ENCODE results near the gene HOXA7.

HOXA7 gene

DNA sequence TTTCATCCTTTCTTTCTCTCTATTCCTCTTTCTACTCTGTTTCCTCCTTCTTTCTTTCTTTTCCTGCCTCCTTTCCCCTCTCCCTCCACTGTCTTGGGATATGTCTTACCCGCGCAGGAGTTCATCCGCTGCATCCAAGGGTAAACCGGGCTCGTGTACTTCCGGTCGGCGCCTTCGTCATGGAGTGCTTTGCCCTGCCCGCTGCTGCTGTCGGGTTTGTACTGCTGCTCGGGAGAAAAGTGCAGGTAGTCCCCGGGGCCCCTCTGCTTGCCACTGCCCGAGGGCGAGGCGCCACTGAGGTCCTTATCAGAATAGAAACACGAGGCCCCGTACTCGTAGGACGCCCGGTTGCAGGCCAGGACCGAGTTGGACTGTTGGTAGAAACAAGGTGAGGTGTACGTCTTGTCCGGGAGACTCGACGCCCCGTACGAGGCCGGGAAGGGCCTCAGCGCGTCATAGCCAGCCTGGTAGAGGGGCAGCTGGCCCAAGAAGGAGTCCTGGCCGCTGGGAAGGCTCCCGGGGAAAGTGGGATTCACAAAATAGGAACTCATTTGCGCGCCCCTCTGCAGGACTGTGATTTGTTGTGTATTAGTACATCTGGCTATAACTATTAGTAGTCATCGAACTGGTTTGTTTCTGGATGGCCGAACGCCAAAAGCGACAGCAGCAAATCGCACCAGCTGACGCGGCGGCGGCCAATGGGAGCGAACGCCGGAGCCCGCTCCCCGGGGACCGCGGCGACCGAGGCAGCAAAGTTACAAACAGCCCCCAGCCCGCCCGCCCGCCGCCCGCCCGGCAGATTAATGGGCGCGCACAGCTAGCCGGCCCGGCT is 9.1 kb downstream of the HOXA7 start, which contains the start of gene HOXA6:
Gene HOXA6, minus strand, starts transcription at position 576 of the 832 bp plus-strand sequence. Its CDS starts 25 bp downstream, at position 551.
- no peak for DNase-seq (ENCODE audit: low spot score)

GRCh38 chr7:27146491-27147198 is 9.8 kb downstream of the HOXA7 start:
- no peak for DNase-seq (ENCODE audit: low spot score)

DNA sequence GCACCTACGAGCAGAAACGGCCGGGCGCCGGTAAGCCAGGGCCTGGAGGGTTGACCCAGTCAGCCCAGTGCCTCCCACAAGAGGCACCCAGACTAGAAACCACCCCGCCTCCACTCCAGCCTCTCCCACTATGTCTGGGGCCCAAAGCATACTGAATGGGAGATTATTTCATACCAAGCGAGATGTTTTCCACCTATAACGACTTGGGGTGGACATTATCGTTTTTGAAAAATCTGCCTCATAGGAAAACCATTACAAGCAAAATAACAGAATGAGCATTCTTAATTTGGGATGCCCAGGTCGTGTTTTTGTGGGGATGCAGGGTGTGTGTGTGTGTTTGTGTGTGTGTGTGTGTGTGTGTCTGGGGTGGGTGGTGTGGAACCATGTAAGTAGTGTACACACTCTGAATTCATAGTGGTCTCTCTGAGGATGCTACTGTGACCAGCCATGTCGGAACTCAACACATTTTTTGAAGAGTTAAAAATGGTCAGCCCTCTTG is 10.5 kb downstream of the HOXA7 start:
- DNase-seq (ENCODE audit: low spot score): no peak

DNA sequence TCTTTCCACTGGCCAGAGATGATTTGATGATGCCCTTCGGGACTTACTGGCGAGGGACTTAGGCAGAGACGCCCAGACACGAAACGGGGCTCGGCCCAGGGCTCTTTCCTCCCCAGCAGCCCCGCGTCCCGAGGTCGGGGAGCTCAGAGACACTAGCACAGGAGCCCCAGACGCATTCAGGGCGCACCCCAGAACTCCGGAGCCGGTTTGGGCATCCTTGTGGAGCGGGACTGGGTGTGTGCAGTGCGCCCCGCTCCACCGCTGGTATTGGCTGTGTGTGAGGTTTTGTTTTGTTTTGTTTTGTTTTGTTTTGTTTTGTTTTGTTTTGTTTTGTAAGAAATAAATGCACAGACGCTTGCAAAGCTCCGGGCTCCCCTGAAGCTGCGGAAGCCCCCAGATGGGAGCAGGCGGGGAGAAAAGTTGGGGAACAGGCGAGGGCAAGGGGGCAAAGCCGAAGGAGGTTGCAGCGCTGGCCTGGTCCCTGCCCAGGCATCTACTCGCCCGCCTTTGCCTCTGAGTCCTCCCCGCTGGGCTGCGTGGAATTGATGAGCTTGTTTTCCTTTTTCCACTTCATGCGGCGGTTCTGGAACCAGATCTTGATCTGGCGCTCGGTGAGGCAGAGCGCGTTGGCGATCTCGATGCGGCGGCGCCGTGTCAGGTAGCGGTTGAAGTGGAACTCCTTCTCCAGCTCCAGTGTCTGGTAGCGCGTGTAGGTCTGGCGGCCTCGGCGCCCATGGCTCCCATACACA is 11.1 kb downstream of the HOXA7 start:
- no peak for DNase-seq (ENCODE audit: low spot score)

DNA sequence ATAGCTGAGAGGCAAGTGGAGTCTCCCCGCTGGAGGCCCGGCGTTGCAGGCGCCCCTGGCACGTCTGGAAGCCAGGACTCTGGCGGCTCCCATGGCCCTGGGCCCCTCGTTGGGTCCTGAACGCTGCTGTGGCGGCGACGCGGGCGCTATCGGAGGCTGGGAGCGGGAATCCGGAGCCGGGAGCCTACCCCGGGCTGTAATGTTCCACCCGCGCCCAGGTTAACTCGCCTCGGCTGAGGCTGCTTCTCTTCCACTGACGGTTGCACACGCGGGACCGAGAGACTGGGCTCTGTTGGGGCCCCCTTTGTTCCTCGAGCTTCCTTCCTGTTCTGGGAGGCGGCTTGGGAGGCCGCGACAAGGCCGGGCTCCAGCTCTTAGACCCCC is 11.7 kb downstream of the HOXA7 start:
- no peak for DNase-seq (ENCODE audit: low spot score)

GRCh38 chr7:27143950-27144780 is 12.3 kb downstream of the HOXA7 start:
- no peak for DNase-seq (ENCODE audit: low spot score)

- no peak for DNase-seq (ENCODE audit: low spot score)
These were observed 13.2 kb downstream of the HOXA7 start, which contains the start of gene HOXA5 for GRCh38 chr7:27143023-27143949. Gene HOXA5 (minus strand): TSS chr7:27143681. CDS start chr7:27143607, 74 bp downstream.

DNA sequence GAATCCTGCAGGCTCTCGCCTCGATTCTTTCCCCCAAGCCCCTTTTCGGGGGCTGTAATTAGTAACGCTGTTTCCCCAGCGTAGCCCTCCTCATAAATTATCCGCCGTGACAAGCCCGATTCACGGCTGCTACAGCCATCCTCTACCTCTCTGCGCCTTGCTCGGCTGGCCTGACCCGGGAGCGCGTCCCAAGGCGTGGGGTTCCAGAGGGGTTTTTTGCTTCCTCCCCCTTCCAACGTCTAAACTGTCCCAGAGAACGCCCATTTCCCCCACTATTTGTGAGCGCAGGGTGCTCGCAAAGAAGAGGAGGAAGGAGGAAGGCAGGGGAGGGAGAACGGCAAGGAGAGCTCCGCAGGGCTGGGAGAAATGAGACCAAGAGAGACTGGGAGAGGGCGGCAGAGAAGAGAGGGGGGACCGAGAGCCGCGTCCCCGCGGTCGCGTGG is 13.9 kb downstream of the HOXA7 start:
- DNase-seq (ENCODE audit: low spot score): no peak

GRCh38 chr7:27141923-27142579 is 14.4 kb downstream of the HOXA7 start:
- no peak for DNase-seq (ENCODE audit: low spot score)

DNA sequence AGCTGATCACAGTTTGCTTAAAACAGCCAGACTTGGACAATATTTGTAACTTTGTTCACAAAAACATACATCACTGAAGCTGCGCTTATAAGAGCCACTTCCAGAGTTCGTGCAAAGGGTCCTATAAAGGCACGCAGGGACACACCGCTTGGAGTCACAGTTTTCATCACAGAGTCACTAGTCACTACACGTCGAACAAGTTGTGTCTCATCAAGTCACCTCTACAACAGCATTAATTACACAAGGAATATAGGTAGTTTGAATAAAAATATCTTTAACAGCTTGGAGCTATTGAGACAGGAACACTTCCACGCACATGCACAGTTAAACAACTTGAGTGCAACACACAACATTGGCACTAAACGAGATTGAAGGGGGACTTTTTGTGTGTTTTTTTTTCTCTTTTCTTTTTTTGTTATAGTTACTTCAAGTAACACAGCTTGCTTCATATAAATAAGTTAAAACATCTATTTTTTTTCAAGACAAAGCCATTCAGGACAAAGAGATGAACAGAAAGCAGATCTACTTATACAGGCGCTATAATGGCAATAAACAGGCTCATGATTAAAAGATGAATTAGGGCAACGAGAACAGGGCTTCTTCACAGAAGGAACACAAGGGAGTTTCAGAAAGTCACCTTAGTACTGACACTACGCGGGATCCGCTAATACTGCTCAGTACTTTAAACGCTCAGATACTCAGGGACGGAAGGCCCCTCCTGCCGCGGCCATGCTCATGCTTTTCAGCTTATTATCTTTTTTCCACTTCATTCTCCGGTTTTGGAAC is 15.1 kb downstream of the HOXA7 start:
- no peak for DNase-seq (ENCODE audit: low spot score)

GRCh38 chr7:27140126-27140857 is 16.2 kb downstream of the HOXA7 start:
- DNase-seq (ENCODE audit: low spot score): no peak

GRCh38 chr7:27139334-27140125 is 16.9 kb downstream of the HOXA7 start:
- DNase-seq (ENCODE audit: low spot score): no peak

- DNase-seq (ENCODE audit: low spot score): no peak
These were observed 17.5 kb downstream of the HOXA7 start for GRCh38 chr7:27138985-27139333.

- DNase-seq (ENCODE audit: low spot score): no peak
These were observed 18.0 kb downstream of the HOXA7 start for GRCh38 chr7:27138472-27138871.

- no peak for DNase-seq (ENCODE audit: low spot score)
These were observed 18.7 kb downstream of the HOXA7 start for GRCh38 chr7:27137640-27138315.

DNA sequence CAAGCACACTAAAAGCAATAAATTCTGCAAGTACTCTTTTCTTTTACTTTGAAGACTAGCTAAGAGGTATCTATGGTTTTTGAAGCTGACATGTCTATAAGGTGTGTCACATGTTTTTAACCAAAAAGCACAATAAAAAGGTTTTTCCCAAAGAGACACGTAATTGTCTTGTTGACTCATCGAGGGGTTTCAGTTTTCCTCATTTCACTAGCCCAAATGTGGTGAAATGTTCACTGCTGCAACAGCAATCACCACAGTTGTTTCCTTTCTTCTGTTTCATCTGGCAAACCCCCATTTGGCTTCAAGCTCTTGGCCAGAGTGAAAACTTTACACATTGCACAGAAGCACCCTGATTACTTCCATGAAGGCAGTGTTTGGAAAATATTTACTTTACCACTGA is 22.1 kb downstream of the HOXA7 start:
- DNase-seq (ENCODE audit: low spot score): no peak
